ENCODE results near the gene TBC1D22A.
"Not testable (repeated sequence)": the region's sequence is repeated elsewhere in the genome, so short reads cannot be mapped to it uniquely, and the experiment has no call there.

The TBC1D22A gene

GRCh38 chr22:46813816-46814597, 51.6 kb downstream of the TBC1D22A start:
- peak; percentile 55 for DNase-seq (ENCODE audit: low spot score)

DNA sequence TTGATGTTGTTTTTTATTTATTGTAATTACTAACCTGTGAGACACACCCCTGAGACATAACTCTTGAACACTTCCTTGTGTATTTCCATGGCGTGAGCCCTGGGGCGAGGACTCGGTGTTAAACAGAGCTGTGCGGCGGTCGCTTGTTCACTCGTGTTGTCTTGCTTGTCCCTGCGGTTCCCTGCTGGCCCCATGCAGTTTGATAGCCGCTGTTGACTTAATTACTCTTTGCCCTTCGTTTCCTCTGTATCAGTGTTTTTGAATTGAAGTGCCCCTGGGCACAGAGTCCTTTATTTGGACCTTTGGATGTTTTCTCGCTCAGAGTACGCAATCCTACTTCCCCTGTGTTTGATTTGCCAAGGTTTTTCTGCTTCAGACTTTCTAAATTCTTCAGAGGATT, 52.7 kb downstream of the TBC1D22A start:
- DNase-seq (ENCODE audit: low spot score): no peak

GRCh38 chr22:46815559-46815895, 53.1 kb downstream of the TBC1D22A start:
- DNase-seq (ENCODE audit: low spot score): no peak

DNA sequence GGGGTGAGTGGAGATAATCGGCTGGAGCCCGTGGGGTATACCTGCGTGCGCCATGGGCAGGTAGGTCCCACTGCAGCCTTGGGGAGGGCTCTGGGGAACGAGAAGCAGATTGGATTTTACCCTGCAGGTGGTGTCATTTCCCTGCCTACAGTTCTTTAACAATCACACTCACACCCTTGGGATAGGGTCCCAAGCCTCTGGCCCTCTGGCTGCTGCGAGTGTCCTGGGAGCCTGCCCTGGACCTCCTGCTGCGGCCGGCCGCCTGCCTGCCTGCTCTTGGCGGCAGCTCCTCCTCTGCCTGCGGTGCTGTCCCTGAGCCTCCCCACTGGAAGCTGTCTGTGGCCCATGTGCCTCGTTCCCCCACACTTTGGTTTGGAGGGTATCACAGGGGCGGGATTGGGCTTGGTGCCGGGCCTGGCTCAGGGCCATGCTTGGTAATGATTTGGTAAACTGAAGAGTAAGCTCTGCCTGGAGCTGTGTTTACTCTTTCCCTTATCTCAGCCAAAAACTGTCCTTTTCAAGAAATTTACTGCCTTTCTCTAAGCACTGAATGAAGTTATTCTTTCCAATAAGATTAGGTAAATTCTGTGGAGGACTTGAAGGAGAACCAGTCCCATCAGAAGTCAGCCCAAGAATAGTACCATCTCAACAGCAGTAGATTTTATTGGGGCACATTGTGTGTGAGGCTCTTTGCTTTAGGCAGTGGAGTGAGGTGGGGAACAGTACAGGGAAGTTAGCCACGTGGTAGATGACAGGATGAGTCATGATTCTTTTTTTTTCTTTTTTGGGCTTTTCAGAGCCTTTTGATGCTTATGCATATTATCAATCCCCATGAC, 53.7 kb downstream of the TBC1D22A start:
- DNase-seq (ENCODE audit: low spot score): peak; percentile 51

DNA sequence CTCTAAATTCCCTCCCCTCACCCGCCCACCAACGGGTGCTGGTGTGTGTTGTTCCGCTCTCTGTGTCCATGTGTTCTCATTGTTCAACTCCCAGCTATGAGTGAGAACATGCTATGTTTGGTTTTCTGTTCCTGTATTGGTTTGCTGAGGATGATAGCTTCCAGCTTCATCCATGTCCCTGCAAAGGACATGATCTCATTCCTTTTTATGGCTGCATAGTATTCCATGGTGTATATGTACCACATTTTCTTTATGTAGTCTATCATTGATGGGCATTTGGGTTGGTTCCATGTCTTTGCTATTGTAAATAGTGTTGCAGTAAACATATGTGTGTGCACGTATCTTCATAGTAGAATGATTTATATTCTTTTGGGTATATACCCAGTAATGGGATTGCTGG, 54.9 kb downstream of the TBC1D22A start:
- not testable (repeated sequence) for DNase-seq (ENCODE audit: low spot score)

- DNase-seq (ENCODE audit: low spot score): no peak
Observed at GRCh38 chr22:46823248-46823647, 60.8 kb downstream of the TBC1D22A start.

- DNase-seq (ENCODE audit: low spot score): no peak
Observed at GRCh38 chr22:46823654-46824053, 61.2 kb downstream of the TBC1D22A start.

DNA sequence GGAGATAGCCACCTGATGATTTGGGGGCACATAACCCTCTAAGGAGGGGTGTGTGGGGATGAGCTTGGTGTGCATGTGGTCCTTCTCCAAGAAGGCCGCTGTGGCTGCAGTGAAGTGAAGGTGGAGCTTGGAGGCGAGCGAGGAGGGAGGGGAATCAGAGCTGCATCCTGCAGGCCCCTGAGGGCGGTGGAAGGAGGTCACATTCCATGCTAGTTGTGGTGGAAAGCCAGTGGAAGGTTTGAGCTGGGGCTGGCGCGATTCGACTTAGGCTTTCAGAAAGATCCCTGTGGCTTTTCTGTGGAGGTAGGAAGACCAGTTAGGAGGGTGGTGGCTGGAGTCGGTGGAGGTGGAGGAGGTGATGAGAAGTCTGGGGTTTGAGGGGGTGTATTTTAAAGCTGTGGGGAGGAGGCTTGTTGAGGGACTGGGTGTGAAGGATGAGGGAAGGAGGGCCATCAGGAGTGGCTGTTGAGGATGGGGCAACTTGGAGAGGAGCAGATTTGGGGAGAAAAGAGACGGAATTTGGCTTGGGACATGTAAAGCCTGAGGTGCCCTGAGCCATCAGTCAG, 62.0 kb downstream of the TBC1D22A start:
- DNase-seq (ENCODE audit: low spot score): no peak

DNA sequence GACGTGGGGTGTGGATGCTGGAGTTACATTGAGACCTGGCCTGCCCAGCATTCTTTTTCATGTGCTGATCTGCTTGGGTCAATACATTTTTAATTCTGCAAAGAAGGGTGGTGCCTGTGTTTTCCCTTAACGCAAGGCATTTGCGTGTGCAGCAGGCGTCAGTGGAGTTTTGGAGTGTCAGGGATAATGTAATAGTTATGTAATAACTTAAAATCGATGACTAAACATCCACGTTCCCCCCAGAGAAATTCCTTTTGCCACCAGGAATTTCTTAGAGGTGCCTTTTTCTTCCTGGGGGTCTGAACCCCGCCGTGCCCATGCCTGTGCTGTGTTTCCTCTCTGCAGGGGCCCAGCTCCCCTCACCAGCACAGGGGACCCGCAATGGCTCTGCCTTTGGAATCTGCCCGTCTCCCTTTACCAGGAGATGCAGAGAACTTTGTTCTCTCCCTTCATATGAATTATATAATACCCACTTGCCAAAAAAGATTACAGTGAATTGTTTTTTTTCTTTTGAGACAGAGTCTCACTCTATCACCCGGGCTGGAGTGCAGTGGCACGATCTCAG, 62.6 kb downstream of the TBC1D22A start:
- no peak for DNase-seq (ENCODE audit: low spot score)

DNA sequence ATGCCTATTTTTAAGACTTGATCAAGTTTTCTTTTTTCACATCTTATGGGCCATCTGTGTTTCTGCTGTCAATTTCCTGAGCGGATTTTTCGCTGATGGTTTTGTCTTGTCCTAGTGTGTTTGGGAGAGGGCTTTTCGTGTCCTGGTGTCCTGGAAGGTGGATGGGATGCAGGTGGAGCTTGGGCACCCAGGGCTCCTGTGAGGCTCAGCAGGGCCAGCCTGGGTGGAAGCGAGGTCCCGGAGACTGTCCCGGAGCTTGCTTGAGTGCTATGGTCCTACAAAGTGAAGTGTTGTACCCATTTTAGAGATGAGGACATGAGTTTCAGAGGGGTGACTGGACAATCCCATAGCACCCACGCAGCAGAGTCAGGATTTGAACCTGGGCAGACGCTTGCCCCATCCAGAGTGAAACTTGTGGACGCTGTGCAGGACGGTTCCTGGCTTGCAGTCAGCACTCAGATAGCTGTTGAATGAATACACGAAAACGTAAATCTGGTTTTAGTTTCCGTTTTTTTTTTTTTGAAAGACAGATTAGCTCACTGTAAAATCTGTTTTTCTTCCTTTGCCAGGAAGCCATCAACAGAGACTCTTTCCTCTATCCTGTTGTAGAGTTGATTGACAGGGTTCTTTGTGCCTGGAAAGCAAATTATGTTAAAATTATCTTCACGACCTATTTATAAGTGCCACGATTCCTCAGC, 64.1 kb downstream of the TBC1D22A start:
- no peak for DNase-seq (ENCODE audit: low spot score)

- no peak for DNase-seq (ENCODE audit: low spot score)
Observed at GRCh38 chr22:46827136-46827780, 64.8 kb downstream of the TBC1D22A start.

DNA sequence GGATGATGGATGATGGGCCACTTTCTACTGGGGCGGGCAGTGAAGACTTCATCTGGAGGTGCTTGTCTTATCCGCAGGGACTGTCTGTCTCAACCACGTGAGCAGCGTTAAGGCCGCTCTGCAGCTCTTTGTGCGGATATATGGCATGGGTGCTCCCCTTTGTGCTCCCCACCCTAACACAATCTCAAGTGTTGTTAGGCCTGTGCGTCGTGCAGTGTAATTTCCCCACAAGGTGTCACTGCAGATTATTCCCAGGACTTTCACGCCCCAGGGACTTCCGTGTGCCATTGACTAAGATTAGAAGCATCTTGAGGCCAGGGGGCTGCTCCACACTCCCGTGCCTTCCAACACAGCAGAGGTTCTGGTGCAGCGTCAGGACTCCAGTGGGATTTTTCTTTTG, 65.3 kb downstream of the TBC1D22A start:
- no peak for DNase-seq (ENCODE audit: low spot score)

DNA sequence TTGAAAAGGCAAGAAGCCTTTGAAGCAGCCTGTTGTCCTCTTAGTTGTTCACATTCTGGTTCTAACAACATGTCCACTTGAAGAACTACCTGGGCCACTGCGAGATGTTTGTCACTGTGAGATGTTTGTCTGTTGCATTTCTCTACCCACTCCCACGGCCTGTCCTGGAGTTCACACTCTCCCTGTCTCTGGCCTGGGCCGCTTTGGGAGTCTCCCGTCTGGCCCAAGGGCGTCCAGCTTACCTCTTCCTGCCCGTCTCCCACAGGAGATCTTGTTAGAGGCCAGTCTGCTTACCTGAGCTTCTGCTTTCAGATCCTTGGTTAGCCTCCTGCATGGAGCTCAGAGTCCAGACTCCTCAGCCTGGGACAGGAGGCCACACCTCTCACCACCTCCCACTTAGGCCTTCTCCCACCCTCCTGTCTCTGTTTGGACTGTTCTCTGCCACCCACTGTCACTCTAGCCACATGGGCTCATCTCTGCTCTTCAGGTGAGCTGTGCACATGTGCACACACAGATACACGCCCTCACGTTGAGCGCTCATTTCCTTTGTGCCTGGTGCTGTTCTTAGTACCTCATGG, 66.0 kb downstream of the TBC1D22A start:
- no peak for DNase-seq (ENCODE audit: low spot score)

GRCh38 chr22:46829117-46829891, 66.9 kb downstream of the TBC1D22A start:
- peak; percentile 89 for DNase-seq (ENCODE audit: low spot score)

- DNase-seq (ENCODE audit: low spot score): peak; percentile 62
Observed at GRCh38 chr22:46829941-46830715, 67.7 kb downstream of the TBC1D22A start.

DNA sequence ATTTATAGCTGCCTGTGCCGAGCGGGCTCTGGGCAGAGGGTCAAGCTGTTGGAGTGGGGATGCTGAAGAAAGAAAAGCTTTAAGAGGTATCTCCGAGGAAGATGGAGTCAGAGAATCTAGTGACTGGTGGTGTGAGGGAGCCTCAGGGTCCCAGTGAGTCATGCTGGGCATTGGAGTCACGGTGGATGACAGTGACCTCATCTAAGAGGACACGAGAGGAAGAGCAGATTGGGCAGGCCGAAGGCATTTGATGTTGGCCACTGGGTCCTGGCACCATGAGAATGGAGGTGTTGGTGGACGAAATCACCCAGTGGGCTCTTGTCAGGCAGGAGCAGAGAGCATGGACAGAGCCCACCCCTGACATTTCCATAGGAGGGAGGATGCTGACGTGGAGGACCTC, 68.4 kb downstream of the TBC1D22A start:
- no peak for DNase-seq (ENCODE audit: low spot score)

- no peak for DNase-seq (ENCODE audit: low spot score)
Observed at GRCh38 chr22:46833228-46833627, 70.8 kb downstream of the TBC1D22A start.

- no peak for DNase-seq (ENCODE audit: low spot score)
Observed at GRCh38 chr22:46834021-46834737, 71.7 kb downstream of the TBC1D22A start.

GRCh38 chr22:46835288-46835687, 72.8 kb downstream of the TBC1D22A start:
- DNase-seq (ENCODE audit: low spot score): no peak

All from hepatic stellate cell (primary cell).